HepG2 (cell line): ENCODE data around the gene UTS2R.

Experiments
- EP300 ChIP-seq, 3 experiments: sonication (generic) in 1 of 3; formaldehyde crosslinking in 1 of 3; IDR thresholded peaks; 2 replicates each; pipeline versions ENCODE4 v1.5.1 to v1.6.1; 2011 to 2020; ENCODE audit warnings: low read depth in 2 of 3, low read length in 2 of 3, borderline replicate concordance in 1 of 3, improper control_type of control experiment in 1 of 3, mild to moderate bottlenecking in 1 of 3, missing genetic modification reagents in 1 of 3, moderate library complexity in 1 of 3
- POLR2A ChIP-seq, 2 experiments: IDR thresholded peaks; 2 replicates each; pipeline ENCODE4 v1.6.1; 2011; ENCODE audit warnings: low read depth in 2 of 2, low read length in 2 of 2, mild to moderate bottlenecking in 1 of 2, moderate library complexity in 1 of 2; ENCODE audit not compliant: insufficient read depth in 1 of 2
- SMC3 ChIP-seq: IDR thresholded peaks from 2 replicates; pipeline ENCODE4 v1.6.1; 2011; ENCODE audit warnings: low read length, improper control_type of control experiment
- TEAD2 ChIP-seq: sonication (generic); formaldehyde crosslinking; IDR thresholded peaks from 2 replicates; pipeline ENCODE4 v1.9.0; 2021; ENCODE audit warnings: missing genetic modification reagents
- TF ChIP-seq, protein P1 (sequence below): sonication (generic); formaldehyde crosslinking; IDR thresholded peaks from 2 replicates; pipeline ENCODE4 v1.5.0; 2020; ENCODE audit warnings: mild to moderate bottlenecking, missing genetic modification reagents, moderate library complexity

DNA sequence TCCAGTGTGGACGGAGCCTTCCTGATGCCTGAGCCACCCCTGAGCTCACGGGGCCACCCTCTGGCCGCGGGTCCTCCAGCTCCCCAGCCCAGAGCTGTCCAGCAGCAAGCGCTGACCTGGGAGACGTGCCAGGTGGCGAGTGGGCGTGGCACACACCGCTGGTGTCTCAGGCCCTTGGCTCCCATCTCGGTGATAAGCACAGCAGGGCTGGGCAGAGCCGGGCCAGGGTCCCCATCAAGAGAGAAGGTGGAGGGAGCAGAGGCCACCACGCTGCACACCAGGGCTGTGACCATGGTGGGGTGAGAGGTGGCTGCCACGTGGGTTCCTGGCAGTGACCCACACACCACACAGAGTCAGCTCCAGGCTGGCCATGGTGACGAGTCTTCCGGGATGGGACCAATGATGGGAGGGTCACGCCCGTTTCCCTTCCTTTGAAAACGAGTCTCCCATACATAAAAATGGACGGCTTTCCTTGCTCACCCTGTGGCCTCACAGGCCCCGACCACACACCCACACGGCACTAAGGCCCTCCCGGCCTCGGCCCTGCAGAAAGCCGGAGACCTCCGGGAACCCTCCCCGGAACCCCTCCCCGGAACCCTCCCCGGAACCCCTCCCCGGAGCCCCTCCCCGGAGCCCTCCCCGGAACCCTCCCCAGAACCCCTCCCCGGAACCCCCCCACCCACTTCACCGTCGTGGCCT lies 16.8 kb downstream of the UTS2R start:
- TF ChIP-seq SMC3 (peak; percentile 24; the same call in 1 of the 2 replicates), POLR2A (IDR thresholded peaks at IDR 0.05; ENCODE audit: insufficient read depth in 1 of 2, low read depth in 2 of 2, low read length in 2 of 2) (no peak), EP300 (IDR thresholded peaks at IDR 0.05; ENCODE audit: low read depth in 2 of 2, low read length in 2 of 2) (no peak), EP300 (CRISPR knock-in tag; IDR thresholded peaks at IDR 0.05; ENCODE audit: borderline replicate concordance) (no peak), TEAD2 (CRISPR knock-in tag) (no peak)
- TF ChIP-seq, protein P1, sequence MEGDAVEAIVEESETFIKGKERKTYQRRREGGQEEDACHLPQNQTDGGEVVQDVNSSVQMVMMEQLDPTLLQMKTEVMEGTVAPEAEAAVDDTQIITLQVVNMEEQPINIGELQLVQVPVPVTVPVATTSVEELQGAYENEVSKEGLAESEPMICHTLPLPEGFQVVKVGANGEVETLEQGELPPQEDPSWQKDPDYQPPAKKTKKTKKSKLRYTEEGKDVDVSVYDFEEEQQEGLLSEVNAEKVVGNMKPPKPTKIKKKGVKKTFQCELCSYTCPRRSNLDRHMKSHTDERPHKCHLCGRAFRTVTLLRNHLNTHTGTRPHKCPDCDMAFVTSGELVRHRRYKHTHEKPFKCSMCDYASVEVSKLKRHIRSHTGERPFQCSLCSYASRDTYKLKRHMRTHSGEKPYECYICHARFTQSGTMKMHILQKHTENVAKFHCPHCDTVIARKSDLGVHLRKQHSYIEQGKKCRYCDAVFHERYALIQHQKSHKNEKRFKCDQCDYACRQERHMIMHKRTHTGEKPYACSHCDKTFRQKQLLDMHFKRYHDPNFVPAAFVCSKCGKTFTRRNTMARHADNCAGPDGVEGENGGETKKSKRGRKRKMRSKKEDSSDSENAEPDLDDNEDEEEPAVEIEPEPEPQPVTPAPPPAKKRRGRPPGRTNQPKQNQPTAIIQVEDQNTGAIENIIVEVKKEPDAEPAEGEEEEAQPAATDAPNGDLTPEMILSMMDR (CRISPR knock-in tag): peak; percentile 87
